PC-3 (cell line): ENCODE measurements around the gene STK39.

Source experiments
- EZH2 ChIP-seq: fragments of 300-600 bp; sonication (generic); IDR thresholded peaks from one replicate; pipeline ENCODE4 v1.6.1; 2017; ENCODE audit warnings: antibody characterized with exemption, mild to moderate bottlenecking, low read length; ENCODE audit not compliant: unreplicated experiment
- EZH2phosphoT487 ChIP-seq: fragments of 300-600 bp; sonication (generic); IDR thresholded peaks from 2 replicates; pipeline ENCODE4 v1.6.1; 2018; ENCODE audit warnings: mild to moderate bottlenecking, antibody characterized with exemption, low read length, borderline replicate concordance
- TF ChIP-seq, protein P1 (sequence below): fragments of 300-600 bp; sonication (generic); conservative IDR thresholded peaks from 2 replicates; pipeline ENCODE4 v1.5.1; 2017; ENCODE audit warnings: antibody characterized with exemption, low read depth, mild to moderate bottlenecking, low read length

DNA sequence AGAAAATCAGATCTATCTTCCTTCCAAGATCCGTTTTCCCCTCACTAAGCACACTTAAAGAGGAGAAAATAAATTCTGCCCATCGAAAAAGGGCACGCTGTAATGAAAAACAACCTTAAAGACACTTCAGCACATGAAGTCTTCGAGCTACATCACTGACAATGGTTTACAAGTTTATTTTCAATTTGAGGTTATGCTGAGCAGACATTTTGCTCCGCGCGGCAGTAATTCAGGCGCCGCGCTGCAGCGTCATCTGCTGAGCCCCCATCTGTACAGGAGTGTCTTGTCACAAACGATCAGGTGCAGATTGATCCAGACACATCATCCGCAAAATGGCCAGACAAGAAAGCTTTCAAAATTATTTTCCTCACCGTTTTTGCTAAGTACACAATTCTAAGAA lies 341.7 kb downstream of the STK39 start:
- TF ChIP-seq, protein P1, sequence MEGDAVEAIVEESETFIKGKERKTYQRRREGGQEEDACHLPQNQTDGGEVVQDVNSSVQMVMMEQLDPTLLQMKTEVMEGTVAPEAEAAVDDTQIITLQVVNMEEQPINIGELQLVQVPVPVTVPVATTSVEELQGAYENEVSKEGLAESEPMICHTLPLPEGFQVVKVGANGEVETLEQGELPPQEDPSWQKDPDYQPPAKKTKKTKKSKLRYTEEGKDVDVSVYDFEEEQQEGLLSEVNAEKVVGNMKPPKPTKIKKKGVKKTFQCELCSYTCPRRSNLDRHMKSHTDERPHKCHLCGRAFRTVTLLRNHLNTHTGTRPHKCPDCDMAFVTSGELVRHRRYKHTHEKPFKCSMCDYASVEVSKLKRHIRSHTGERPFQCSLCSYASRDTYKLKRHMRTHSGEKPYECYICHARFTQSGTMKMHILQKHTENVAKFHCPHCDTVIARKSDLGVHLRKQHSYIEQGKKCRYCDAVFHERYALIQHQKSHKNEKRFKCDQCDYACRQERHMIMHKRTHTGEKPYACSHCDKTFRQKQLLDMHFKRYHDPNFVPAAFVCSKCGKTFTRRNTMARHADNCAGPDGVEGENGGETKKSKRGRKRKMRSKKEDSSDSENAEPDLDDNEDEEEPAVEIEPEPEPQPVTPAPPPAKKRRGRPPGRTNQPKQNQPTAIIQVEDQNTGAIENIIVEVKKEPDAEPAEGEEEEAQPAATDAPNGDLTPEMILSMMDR: no peak
- TF ChIP-seq EZH2: no peak
- TF ChIP-seq EZH2phosphoT487: no peak
